HG03469 (cell line): ENCODE data around the gene PBXIP1.

Experiments used
- ATAC-seq: cut with Tn5 transposase; IDR thresholded peaks from one replicate; pipeline ENCODE4 v1.9.1; 2021; ENCODE audit warnings: mild to moderate bottlenecking, moderate library complexity, moderate number of reproducible peaks; ENCODE audit not compliant: unreplicated experiment

Gene PBXIP1

GRCh38 chr1:154958681-154959425 is 3.0 kb upstream of the PBXIP1 start:
- ATAC-seq: no peak

- ATAC-seq: no peak
These were observed 2.1 kb upstream of the PBXIP1 start for GRCh38 chr1:154958036-154958435.

DNA sequence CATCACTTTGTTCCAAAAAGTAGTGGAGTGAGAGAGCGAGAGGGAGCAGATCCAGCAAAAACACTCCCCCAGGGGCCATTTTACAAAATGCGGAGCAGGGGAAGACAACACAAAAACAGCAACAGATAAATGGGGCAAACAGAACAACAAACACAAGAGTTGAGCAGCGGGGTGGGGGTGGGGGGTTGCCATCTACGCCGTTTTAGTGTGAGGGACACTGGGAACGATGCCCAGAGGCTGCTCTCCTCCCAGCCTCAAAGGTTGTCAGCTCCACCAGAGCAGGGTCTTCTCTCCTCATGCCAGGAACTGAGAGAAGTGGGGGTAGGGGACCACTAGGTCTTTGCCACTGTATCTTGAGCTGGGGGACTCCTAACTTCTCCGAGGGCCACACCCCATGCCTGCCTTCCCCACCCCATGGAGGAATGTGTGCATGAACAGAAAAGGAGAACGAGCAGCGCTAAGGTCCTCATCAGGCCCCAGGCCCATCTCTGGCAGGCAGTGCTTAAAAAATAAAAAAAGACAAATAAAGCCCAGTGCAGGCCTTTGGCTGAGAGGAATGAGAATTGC is 1.3 kb upstream of the PBXIP1 start:
- no peak for ATAC-seq

DNA sequence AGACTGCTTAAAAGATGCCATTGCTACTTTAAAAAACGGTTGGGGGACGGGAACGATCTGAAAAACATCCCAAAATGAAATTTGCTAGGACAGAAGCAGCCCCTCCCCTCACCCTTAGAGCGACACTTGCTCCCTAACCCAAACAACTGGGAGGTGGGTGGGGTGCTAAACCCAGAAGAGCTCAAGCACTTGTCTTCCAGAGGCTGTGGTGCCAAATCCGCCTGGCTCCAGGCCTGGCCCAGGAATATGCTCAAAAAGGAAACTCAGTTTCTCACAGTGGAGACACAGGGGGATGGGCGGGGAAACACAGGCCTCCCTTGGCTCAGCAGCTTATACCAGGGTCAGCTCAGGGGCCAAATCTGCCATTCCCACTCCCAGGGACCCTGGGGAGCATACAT is 644 bp upstream of the PBXIP1 start:
- ATAC-seq: no peak

DNA sequence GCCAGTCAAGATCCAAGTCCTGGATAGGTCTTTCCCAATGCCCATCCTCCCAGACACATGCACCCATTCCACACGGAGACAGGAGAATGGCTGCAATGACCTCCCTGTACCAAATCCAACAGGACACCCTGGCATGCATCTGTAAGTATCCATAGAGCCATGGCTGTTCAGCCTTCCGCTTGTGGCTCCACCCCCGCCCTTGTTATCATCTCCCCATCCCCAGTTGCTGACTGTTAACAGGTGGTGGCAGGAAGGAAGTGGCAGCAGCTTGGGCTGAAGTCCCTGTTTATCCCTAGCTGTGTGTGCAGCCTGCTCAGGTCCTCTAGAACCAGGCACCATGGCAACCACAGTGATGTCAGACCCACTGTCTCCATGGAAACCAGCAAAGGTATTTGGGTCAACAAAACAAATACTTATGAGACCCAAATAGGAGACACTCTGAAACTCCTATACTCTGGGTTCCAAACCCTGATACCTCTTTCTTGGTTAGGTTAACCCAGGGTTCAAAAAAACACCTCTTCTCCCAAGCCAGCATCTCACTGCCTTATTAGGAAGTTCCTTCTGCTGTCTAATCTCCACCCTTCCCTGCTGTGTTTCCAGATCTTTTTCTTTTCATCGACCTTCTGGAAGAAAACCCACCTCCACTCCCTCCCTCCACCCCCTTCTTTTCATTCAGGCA is 721 bp downstream of the PBXIP1 start:
- peak; percentile 30 for ATAC-seq

- no peak for ATAC-seq
These were observed 1.4 kb downstream of the PBXIP1 start for GRCh38 chr1:154954541-154954940.

GRCh38 chr1:154953611-154954038 is 2.3 kb downstream of the PBXIP1 start:
- no peak for ATAC-seq

DNA sequence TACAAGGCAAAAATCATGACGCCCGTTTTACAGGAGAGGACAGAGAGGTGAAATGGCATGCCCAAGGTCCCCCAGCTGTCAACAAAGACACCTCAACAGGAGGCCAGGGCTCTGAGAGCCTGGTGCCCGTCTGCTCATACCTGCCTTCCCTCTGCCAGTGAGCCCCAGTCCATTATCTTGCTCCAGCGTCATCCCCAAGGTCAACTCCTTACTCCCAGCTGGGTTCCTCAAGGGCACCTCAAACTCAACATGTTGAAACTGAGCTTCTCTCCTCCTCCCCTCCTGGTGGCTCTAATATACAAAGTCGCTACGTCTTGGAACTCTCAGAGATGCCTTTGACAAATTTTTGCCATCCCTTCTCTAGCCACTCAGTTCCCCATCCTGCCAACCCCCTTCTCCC is 3.2 kb downstream of the PBXIP1 start:
- no peak for ATAC-seq

- ATAC-seq: no peak
These were observed 3.8 kb downstream of the PBXIP1 start for GRCh38 chr1:154951901-154952657.

GRCh38 chr1:154948079-154948478 is 7.8 kb downstream of the PBXIP1 start:
- no peak for ATAC-seq

- ATAC-seq: no peak
These were observed 9.7 kb downstream of the PBXIP1 start for GRCh38 chr1:154945962-154946850.

GRCh38 chr1:154945160-154945961 is 10.5 kb downstream of the PBXIP1 start:
- ATAC-seq: no peak

DNA sequence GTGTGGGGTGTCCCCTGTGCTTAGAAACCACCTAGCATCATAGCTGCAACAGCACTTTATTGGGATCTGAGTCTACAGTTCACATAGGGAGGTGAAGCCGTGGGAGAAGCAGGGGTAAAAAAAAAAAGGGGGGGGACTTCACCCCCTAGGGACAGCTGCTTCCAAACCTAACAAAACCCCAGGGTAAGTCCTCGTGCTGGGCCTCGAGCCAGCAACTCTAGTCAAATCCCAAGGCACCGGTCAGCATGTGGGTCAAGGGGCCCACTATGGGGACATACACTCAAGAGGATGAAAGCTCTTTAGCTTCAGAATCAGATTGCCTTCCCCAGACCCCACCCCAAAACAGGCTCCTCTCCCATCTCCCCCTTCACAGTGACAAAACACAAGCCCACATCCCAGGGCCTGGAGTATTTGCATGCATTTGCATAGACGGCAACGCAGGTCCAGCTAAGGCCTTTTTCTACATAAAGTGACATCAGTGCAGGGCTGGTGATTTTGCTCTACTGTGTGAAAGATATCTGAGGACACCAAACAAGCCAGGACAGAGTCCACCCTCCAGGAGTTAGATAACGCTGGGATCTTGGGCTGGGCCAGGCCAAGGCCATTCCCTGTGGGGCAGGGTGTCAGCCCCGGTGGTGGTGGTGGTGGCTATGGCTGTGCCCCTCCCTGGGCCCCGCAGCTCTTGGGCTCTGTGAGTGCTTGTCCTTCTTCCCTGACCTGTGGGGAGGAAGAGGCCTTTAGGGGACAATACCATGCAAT is 11.3 kb downstream of the PBXIP1 start:
- ATAC-seq: no peak

- ATAC-seq: no peak
These were observed 12.1 kb downstream of the PBXIP1 start for GRCh38 chr1:154943649-154944400.

GRCh38 chr1:154941333-154942013 is 14.4 kb downstream of the PBXIP1 start:
- no peak for ATAC-seq

GRCh38 chr1:154940651-154941194 is 15.2 kb downstream of the PBXIP1 start:
- no peak for ATAC-seq

GRCh38 chr1:154940213-154940560 is 15.7 kb downstream of the PBXIP1 start:
- no peak for ATAC-seq
